NCI-H1436 treated with DMSO at 0.1 percent for 48 hours (cell line): Measurements from ENCODE around the gene ATP9A.
"Not testable (repeated sequence)": the region's sequence is repeated elsewhere in the genome, so short reads cannot be mapped to it uniquely, and the experiment has no call there.

Experiments
- DNase-seq: peaks from one replicate; lab custom pipeline; 2025; lab: John Stamatoyannopoulos, UW

The ATP9A gene

DNA sequence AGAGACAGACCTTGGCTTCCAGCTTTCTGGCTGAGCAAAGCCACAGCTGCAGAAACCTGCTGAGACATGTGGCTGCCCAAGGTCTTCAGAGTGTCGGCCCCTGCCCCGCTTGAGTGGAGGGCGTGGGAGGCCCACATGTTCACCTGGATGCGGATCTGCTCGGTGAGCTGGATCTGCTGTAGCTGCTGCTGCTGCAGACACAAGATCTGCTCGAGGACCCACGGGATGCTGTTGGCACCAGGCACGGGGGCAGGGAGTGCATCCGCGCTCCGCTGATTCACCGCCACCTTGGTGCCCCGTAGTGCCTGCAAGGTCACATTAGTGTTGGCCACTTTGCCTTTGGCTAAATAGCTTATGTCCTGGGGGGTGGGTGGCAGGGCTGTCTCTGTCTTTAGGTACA is 23.4 kb upstream of the ATP9A start:
- DNase-seq = no peak

DNA sequence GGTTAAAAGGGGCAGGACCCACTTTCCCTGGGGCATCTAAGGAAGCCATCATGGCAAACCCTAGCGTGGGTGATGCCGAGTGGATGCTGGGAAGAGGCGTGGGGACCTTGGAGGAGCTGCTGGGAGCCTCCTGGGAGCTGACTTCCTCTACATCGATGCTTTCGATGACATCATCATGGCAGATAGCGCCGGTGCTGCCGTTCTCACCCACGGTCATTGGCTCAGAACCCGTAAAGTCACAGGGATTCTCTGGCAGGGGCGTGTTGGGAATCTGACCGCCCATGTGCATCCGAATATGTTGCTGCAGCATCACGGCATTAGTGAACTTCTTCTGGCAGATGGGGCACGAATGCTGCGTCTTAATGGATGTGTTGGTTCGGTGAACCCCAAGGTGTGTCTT is 22.1 kb upstream of the ATP9A start:
- DNase-seq = no peak

DNA sequence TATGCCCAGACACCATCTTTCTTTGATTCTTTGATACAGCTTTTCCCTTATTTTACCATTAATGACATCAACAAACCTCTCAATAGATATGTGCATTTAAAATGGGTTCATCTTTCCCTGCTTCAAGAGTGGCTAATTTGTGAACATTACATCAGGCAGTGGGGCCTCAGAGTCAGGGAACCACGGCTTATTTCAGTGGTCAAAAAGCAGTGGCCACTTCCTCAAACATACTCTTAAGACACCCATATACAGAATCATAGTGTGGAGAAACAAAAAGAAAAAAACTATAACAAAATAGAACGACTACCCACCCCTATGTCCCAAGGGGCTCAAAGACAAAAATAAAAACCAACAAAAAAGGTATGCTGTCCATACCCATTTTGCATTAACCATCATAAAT is 21.2 kb upstream of the ATP9A start:
- no peak for DNase-seq

DNA sequence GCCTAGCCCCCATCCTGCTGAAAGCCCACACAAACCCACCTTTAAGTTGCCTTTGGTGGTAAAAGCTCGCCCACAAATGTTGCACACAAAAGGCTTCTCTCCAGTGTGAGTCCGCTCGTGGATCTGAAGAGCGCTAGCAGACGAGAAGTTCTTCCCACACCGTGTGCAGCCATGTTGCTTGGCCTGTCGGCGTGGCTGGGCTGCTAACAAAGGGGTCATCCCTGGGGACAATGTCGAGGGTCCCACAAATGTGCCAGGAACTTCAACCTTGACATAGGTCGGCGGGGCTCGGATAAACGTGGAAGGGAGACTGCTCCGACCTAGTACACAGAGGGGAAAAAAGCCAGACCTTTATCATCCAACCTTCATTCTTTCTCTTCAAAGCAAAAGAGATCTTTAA is 20.6 kb upstream of the ATP9A start:
- DNase-seq = no peak

DNA sequence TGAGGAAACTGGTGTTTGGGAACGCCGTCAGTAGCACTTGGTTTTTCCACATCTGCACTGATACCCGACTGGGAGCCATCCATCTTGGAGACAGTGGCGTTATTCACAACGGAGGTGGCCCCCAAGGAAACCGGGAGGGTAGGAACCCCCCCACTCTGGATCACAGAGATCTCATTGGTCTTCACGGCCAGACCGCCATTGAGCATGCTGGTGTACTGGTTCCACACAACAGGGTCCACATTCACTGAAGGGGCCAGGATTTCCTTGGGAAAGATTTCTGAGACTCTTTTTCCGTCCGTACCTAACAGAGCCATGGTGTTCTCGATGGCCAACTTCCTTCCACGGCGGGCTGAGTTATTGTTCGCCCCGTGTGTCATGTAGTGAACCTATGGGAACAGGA is 16.1 kb upstream of the ATP9A start:
- no peak for DNase-seq

DNA sequence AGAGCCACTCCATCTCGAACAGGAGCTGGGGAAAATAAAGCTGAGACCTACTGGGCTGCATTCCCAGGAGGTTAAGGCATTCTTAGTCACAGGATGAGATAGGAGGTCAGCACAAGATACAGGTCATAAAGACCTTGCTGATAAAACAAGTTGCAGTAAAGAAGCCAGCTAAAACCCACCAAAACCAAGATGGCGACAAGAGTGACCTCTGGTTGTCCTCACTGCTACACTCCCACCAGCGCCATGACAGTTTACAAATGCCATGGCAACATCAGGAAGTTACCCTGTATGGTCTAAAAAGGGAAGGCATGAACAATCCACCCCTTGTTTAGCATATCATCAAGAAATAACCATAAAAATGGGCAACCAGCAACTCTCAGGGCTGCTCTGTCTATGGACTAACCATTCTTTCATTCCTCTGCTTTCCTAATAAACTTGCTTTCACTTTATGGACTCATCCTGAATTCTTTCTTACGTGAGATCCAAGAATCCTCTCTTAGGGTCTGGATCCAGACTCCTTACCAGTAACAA is 10.1 kb upstream of the ATP9A start:
- DNase-seq = not testable (repeated sequence)

DNA sequence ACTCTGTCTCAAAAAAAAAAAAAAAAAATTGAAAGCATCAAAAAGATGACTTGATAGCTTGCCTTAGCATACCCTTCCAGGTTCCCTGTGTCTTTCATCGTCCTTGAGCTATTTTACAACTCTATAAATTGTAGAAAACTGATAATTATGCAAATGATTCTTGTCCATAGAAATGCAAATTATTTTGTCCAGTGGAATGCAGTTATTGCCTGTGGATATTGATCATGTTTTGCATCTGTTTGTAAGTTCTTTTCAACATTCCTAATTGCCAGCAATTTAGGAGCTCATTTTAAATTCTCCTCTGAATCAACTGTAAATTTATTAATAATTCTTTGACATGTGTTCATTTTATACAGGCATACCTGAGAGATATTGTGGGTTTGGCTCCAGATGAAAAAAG is 7.1 kb upstream of the ATP9A start:
- no peak for DNase-seq

DNA sequence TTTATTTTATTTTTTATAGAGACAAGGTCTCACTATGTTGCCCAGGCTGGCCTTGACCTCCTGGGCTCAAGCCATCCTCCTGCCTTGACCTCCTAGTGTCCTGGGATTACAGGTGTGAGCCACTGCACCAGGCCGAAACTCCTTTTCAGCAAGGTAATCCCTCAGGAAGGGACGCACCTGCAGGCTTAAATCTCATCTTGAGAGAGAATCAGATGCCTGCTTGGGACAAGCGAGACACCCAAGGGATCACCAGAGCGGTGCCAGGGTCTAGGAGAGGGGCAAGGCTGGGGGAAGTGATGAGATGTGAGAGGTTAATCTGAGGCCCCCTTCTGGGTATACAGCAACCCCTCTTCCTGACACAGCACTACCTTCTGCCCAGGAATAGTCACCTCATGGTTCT is 4.0 kb upstream of the ATP9A start:
- no peak for DNase-seq

DNA sequence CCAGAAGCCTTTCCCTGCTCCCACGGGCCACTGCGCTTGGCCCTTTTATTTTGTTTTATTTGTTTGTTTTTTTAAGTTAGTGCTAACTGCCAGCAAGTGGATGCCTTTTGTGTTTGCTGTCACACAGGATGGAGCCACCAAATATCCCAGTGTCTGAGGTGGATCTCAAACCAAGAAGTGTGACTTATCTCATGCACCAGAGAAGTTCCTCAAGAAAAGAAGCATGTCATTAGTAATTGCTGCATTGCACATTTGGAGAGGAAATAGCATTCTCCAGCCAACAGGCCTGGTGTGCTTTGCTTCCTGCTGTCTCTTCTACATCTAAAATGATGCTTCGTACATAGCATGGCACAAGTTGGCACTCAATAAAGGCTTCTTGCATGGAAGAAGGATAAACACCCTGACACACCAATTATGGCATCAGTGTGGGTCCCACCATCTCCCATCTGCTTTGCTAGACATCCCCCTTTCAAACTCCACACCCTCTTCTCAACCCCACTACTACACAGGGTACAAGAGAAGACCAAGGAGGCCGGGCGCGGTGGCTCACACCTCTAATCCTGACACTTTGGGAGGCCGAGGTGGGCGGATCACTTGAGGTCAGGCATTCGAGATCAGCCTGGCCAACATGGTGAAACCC is 1.9 kb upstream of the ATP9A start:
- no peak for DNase-seq

DNA sequence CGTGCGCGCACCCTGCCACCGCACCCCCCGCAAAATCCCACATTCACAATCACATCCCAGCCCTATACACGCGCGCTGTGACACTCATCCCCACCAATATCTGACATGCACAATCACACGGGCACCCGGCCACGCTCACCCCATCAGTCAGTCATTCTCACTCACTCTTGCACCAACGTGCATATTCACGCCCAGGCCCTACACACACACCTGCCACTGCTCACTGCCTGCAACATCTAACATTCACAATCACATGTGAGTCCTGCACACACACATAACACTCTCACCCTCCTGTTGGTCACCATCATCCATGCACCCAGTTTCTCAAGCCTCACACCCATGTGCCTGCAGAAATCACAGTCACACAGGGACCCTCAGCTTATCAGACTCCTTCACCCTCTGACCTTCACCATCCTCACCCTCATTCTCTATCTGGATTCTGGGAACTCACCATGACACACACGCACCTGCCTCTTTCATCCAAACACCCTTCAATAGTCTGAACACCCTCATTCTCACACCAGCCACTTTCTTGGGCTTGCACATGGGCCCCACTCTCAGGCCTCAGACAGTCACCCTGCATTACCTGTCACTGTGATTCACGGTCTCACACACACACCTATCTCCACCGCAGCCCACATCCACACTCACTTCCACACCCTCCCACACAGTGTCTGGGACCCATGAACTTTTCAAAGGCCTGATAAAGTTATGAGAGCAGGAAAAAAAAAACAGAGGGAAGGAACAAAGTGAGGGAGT is 748 bp upstream of the ATP9A start:
- DNase-seq = no peak

DNA sequence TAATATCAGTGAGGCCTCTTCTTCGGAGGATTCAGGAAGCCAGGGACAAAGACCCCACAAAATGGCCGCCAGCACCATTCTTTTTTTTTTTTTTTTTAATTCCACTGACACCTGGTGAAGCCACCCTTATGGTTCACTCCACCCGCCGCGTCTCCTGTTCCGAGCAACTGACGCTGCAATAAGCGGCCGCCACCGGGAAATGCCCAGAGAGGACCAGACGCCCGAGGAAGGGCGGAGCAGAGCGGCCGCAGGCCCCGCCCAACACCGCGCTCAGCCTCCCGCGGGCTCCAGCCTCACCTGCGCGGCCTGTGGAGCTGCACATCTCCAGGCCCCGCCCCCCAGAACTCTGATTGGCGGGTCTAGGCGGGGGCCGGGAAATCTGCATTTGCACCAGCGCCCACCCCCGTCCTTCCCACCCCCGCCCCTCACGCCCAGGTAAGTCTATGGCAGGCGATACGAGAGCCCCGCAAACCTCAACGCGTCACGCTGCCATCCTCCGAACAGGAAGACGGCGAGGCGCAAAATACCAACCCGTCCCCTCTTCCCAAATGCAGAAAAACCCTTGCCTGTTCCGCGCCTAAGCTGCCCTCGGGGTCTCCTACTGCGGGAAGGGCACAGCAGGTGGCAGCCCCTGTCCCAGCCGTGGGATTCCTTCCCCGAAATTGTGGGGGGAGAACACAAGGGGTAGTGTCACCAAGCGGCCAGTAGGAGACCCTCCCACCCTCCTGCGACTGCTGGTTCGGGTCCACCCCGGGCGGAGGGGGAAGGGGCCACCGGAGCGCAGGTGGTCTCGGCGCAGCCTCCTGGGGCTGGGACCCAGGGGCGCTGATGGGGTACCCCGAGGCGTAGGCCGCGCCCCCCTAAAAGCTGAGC is 960 bp downstream of the ATP9A start:
- DNase-seq = peak; percentile 57

DNA sequence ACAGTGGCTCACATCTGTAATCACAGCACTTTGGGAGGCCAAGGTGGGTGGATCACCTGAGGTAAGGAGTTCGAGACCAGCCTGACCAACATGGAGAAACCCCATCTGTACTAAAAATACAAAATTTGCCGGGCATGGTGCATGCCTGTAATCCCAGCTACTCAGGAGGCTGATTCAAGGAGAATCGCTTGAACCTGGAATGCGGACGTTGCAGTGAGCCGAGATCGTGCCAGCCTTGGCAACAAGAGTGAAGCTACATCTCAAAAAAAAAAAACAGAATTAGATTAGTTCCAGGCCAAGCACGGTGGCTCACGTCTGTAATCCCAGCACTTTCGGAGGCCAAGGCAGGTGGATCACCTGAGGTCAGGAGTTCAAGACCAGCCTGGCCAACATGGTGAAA is 2.8 kb downstream of the ATP9A start:
- not testable (repeated sequence) for DNase-seq

DNA sequence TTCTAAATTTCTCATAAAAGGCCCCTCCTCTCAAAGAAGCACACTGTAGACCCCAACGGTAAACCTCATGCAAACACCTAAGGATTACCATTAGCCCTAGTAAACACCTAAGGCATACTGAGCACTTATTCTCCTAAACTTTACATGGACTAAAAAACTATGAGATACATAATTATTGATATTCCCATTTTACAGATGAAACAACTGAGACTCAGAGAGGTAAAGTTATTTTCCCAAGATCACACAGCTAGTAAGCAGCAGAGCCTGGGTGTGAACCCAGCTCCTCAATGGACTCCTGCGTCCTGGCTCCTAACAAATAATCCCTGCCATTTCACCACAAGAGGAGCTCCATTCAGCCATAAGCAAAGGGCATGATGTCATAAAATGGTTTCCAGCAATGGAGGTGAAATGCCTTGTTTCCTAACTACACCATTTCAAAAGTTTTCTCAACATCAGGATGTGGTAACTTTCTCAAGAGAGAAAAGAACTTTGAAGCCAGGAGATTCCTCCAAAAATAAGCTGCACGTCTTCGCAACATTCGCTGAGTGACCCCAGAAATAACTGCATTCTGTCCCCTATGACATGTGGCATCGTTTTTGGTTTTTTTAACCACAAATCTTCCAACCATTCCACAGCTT is 4.1 kb downstream of the ATP9A start:
- no peak for DNase-seq

DNA sequence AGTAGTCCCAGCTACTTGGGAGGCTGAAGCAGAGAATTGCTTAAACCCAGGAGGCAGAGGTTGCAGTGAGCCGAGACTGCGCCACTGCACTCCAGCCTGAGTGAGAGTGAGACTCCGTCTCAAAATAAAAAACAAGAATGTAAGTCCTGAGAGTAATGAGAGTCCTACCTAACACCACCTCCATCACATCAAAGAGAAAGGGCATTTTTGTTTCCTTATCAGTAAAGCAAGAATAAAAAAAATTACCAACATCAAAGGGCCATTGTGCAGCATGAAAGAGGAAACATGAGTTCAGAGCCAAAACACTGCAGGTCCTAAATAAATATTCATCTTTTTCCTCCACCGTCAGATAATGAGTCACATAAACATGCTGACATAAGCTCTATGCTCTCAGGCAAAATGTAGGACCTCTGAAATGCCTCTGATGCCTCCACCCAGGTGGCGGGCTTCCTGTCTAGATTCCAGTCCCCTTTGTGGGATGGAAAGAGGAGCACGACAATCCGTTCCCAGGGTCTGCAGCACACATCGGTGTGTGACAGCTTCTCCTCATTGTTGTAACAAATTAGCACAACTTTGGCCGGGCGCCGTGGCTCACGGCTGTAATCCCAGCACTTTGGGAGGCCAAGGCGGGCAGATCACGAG is 7.2 kb downstream of the ATP9A start:
- no peak for DNase-seq

DNA sequence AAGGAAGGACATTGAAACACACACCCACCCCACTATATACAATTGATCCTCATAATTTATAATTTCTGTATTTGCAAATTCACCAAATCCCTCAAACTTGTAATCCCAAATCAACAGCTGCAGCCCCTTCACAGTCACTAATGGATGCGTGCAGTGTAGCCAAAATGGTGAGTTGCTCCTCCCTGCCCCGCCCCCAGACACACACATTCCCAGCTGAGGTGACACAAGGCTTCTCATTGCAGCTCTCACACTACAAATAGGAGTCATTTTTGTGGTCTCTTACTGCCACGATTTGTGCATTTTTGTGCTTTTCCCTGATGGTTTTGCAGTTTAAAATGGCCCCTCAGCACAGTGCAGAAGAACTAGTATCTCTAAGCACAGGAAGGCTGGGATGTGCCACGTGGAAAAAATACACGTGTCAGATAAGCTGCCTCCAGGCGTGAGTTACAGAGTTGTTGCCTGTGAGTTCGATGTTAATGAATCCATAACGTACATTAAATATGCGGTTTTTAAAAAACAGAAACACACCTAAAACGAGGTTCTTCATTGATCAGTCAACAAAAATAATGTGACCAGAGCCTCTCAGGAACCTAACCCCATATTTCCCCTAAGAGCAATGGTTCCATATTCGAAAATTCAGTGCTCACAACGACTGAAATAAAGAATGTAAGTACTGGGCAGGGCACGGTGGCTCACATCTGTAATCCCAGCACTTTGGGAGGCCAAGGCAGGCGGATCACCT is 8.2 kb downstream of the ATP9A start:
- DNase-seq = no peak

DNA sequence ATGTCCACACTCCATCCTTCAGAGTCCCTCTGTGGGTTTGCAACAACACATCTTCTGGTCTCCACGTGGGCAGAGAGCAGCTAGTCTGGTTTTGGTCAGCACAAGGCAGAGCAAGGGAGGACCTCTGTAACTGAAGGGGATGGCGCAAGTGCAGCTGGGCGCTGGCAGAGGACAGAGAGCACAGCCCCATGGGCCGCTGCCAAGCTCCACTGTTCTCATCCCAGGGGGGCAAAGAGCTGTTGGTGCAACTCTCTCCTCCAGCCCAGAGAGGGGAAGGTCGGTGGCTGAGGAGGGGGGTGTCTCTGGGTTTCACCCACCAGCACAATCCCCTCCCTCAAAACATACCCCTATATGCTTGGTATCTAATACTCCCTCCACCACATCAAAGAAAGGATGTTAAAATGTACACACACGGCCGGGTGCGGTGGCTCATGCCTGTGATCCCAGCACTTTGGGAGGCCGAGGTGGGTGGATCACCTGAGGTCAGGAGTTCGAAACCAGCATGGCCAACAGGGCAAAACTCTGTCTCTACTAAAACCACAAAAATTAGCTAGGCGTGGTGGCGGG is 9.1 kb downstream of the ATP9A start:
- DNase-seq = no peak

DNA sequence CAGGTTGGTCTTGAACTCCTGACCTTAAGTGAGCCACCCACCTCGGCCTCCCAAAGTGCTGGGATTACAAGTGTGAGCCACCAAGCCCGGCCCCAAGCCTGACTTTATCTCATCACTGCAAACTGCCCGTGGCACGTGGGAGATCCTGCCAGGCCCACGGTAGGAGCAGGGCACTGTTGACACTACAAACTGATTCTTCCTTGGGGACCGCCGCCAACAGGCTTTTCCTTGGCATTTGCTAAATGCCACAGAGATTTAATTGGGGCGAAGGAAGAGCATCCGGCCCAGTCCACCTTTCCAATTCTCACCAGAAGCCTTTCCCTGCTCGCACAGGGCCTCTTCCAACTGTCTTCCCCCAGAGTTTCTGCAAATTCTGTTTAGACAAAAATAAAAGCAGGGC is 11.0 kb downstream of the ATP9A start:
- DNase-seq = no peak

DNA sequence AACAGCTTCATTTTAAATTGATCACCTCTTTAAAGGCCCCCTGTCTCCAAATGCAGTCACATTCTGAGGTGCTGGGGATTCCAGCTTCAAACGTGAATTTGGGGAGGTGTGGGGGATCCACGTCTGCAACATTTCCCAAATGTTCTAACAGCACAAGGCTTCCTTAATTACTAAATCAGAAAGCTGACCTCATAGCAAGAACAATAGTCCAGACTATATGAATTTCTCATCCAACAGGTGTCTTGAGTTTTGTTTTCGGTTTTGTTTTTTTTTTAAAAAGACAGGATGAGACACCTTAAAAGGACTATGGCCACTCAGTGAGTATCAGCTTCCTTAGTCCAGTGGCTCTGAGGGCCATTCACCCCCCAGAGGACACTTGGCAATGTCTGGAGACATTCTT is 11.5 kb downstream of the ATP9A start:
- no peak for DNase-seq

DNA sequence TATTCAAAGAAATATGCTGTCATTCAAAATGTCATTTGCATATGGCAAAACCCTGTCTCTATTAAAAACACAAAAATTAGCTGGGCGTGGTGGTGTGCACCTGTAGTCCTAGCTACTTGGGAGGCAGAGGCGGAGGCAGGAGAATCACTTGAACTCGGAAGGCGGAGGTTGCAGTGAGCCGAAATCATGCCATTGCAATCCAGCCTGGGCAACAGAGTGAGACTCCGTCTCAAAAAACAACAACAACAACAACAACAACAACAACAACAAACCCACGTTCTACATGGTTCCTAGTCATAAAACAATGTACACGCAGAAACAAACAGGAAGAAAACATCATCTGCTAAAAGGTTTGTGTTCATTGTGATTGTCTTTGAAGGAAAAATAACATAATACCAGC is 15.0 kb downstream of the ATP9A start:
- not testable (repeated sequence) for DNase-seq

DNA sequence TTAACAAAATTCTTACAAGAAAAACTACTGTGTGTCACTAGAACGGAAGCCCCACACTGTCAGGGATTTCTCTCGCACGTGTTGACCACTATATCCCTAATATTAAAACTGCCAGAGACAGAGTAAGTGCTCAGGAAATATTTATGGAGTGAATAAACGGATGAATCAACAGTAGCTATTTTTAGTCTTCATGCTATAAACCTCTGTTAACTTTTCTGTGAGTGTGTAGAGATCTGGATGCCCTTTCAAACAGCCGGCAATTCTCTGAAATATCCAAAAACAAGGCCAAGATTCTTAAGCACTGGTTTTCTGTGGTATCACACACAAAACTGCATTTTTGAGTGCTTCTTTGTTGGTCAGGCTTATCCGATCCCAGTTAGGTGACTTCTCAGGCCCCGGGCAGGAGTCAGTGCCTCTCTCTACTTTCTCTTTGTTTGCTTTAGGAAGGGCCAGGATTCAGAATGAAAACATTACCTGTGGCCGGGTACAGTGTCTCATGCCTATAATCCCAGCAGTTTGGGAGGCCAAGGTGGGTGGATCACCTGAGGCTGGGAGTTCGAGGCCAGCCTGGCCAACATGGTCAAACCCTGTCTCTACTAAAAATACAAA is 15.7 kb downstream of the ATP9A start:
- no peak for DNase-seq
